Measurements from ENCODE around the gene AXDND1. TPM values are rescaled to one million over a fixed set of nuclear protein-coding genes. Genes with fewer than 3 reads are reported as not detected.

AXDND1 gene
- polyA plus RNA-seq, 1 donor (not counting 4 experiments of a cell fraction or from before 2014, with no cell fraction given) = 0.04 TPM

DNA sequence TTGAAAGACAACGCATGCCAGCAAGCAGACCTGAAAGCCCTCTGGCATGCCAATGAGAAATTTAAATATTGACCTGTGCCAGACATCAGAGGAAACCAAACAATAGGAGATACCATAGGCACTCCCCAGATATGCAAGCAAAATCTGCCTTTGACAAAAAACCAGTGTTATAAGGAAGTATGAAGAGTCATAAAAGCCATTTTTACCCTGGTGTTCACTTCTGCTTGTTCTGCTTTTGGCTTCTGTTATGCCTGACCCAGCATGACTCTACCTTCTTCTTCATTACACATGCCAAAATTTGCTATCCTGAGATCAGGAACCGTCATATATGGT lies 183.6 kb downstream of the AXDND1 start:
- Histone ChIP-seq H3K27me3 (ENCODE audit: control insufficient read depth, extremely low read depth, insufficient read depth, low read length) (no peaks in the 10 kb centered on the region), H3K9me3 (ENCODE audit: control insufficient read depth, low read depth, low read length) (no peaks in the 10 kb centered on the region), H3K4me1 (ENCODE audit: control insufficient read depth, extremely low read depth, insufficient read depth, low read length) (peaks cover 5% of the 10 kb centered on the region), H3K36me3 (ENCODE audit: control insufficient read depth in 2 of 2, extremely low read depth in 1 of 2, insufficient read depth in 2 of 2, low read length in 2 of 2) (no peaks in the 10 kb centered on the region), H3K27ac (ENCODE audit: control insufficient read depth, insufficient read depth, low read length) (no peak overlapping the region), H3K9me1 (ENCODE audit: control insufficient read depth, extremely low read depth, insufficient read depth, low read length) (no peaks in the 10 kb centered on the region), H3K4me3 (ENCODE audit: control insufficient read depth in 2 of 3, extremely low read depth in 1 of 3, insufficient read depth in 2 of 3, low read depth in 1 of 3, low read length in 3 of 3) (no peak overlapping the region), H3K9ac (ENCODE audit: control insufficient read depth, extremely low read depth, insufficient read depth, low read length) (no peak overlapping the region), H4K20me1 (ENCODE audit: control insufficient read depth, extremely low read depth, insufficient read depth, low read length) (no peaks in the 10 kb centered on the region), H3K79me2 (ENCODE audit: control insufficient read depth, insufficient read depth, low read length) (no peaks in the 10 kb centered on the region), H3K4me2 (ENCODE audit: control insufficient read depth, extremely low read depth, insufficient read depth, low read depth, low read length) (no peak overlapping the region), H2AFZ (ENCODE audit: control insufficient read depth, low read length) (no peak overlapping the region)
- TF ChIP-seq EZH2 (IDR thresholded peaks at IDR 0.05; ENCODE audit: low read length) = no peak
- TF ChIP-seq, protein P1, sequence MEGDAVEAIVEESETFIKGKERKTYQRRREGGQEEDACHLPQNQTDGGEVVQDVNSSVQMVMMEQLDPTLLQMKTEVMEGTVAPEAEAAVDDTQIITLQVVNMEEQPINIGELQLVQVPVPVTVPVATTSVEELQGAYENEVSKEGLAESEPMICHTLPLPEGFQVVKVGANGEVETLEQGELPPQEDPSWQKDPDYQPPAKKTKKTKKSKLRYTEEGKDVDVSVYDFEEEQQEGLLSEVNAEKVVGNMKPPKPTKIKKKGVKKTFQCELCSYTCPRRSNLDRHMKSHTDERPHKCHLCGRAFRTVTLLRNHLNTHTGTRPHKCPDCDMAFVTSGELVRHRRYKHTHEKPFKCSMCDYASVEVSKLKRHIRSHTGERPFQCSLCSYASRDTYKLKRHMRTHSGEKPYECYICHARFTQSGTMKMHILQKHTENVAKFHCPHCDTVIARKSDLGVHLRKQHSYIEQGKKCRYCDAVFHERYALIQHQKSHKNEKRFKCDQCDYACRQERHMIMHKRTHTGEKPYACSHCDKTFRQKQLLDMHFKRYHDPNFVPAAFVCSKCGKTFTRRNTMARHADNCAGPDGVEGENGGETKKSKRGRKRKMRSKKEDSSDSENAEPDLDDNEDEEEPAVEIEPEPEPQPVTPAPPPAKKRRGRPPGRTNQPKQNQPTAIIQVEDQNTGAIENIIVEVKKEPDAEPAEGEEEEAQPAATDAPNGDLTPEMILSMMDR (optimal IDR thresholded peaks at IDR 0.05 in 1 of 3, IDR thresholded peaks at IDR 0.05 in 1 of 3, conservative IDR thresholded peaks at IDR 0.05 in 1 of 3; ENCODE audit: extremely low read depth in 1 of 3, insufficient read depth in 2 of 3, low read length in 3 of 3) = no peak
- DNase-seq (ENCODE audit: low read depth, low spot score) = no peak
- dilution Hi-C loops (cut with MboI; ENCODE audit: extremely low pct_ligation_motif_present, low sequenced_read_pairs) = no loop called here
- no peak for FAIRE-seq

DNA sequence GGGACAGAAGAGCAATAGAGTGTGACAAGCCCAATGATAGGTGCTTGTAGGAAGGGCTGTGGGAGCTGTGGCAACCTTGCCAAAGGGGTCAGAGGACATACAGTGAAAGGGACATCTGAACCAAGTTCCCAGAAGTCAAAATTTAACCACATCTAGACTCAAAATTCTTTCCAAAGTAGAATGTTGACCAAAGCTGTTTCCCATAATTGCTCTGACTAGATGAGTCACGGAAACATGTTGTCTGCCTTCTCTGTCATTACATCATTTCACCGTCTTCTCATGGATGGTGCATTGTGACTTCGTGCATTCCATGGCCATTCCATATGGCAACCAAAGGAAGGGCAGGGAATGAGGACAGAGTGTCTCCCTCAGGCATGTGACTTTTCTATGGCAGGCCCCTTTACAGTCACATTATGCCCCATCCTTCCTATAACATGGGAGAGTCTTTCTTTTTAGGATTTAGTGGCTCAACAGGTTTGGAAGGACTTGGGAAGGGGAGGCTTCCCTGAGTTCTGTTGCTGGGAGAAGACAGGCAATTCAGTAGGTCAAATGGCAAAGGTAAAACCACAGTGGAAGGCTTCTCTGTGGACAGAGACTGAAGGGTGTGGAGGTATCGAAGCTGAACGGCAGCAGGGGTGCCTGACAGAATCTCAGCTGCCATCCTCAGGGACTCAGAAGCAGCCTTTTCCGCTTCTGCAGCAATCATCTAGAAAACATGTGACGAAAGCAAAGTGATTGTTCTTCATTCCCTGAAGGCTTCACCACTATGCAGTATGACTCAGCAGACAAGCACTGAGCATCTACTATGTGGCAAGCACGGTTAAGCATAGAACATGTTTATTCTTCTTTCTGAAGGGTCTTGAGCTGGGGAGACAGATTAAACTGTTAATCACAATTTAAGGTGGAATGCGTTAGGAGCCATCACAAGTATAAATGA lies 185.2 kb downstream of the AXDND1 start:
- Histone ChIP-seq H3K27ac (ENCODE audit: control insufficient read depth, insufficient read depth, low read length) (no peak overlapping the region), H2AFZ (ENCODE audit: control insufficient read depth, low read length) (no peak overlapping the region)
- DNase-seq (ENCODE audit: low read depth, low spot score) = peak; percentile 23

More for the DNA sequence above, 185.2 kb downstream of the AXDND1 start:
- Histone ChIP-seq H4K20me1 (ENCODE audit: control insufficient read depth, extremely low read depth, insufficient read depth, low read length) (no peaks in the 10 kb centered on the region), H3K4me3 (ENCODE audit: control insufficient read depth in 2 of 3, extremely low read depth in 1 of 3, insufficient read depth in 2 of 3, low read depth in 1 of 3, low read length in 3 of 3) (no peak overlapping the region), H3K4me1 (ENCODE audit: control insufficient read depth, extremely low read depth, insufficient read depth, low read length) (peaks cover 5% of the 10 kb centered on the region), H3K36me3 (ENCODE audit: control insufficient read depth in 2 of 2, extremely low read depth in 1 of 2, insufficient read depth in 2 of 2, low read length in 2 of 2) (no peaks in the 10 kb centered on the region), H3K9ac (ENCODE audit: control insufficient read depth, extremely low read depth, insufficient read depth, low read length) (no peak overlapping the region), H3K79me2 (ENCODE audit: control insufficient read depth, insufficient read depth, low read length) (no peaks in the 10 kb centered on the region), H3K9me1 (ENCODE audit: control insufficient read depth, extremely low read depth, insufficient read depth, low read length) (no peaks in the 10 kb centered on the region), H3K27me3 (ENCODE audit: control insufficient read depth, extremely low read depth, insufficient read depth, low read length) (no peaks in the 10 kb centered on the region), H3K4me2 (ENCODE audit: control insufficient read depth, extremely low read depth, insufficient read depth, low read depth, low read length) (peak overlapping the region; percentile 12), H3K9me3 (ENCODE audit: control insufficient read depth, low read depth, low read length) (no peaks in the 10 kb centered on the region)
- FAIRE-seq = no peak
- dilution Hi-C loops (cut with MboI; ENCODE audit: extremely low pct_ligation_motif_present, low sequenced_read_pairs) = no loop called here
- TF ChIP-seq EZH2 (IDR thresholded peaks at IDR 0.05; ENCODE audit: low read length) = no peak
- TF ChIP-seq, protein P1 (optimal IDR thresholded peaks at IDR 0.05 in 1 of 3, IDR thresholded peaks at IDR 0.05 in 1 of 3, conservative IDR thresholded peaks at IDR 0.05 in 1 of 3; ENCODE audit: extremely low read depth in 1 of 3, insufficient read depth in 2 of 3, low read length in 3 of 3) = no peak

Data from keratinocyte (primary cell).